CD1c-positive myeloid dendritic cell (primary cell): ENCODE data around the gene AMN1.
"Not testable (repeated sequence)": the region's sequence is repeated elsewhere in the genome, so short reads cannot be mapped to it uniquely, and the experiment has no call there.

Source experiments
- DNase-seq: peaks from one replicate; pipeline ENCODE4 v3.0.0-alpha.2; 2016; ENCODE audit errors: extremely low spot score

Gene AMN1

GRCh38 chr12:31733549-31734432 lies 5.0 kb upstream of the AMN1 start:
- not testable (repeated sequence) for DNase-seq

GRCh38 chr12:31732926-31733548 lies 4.2 kb upstream of the AMN1 start:
- peak; percentile 46 for DNase-seq

GRCh38 chr12:31731203-31731602 lies 2.4 kb upstream of the AMN1 start:
- DNase-seq, result not testable (repeated sequence)

GRCh38 chr12:31729705-31730104 lies 884 bp upstream of the AMN1 start:
- DNase-seq, result no peak

GRCh38 chr12:31728289-31728916 lies 418 bp downstream of the AMN1 start:
- DNase-seq, result no peak

- DNase-seq, result peak; percentile 55
These were observed 1.6 kb downstream of the AMN1 start for GRCh38 chr12:31727192-31727591.

GRCh38 chr12:31726575-31726974 lies 2.2 kb downstream of the AMN1 start:
- no peak for DNase-seq

- DNase-seq, result peak; percentile 36
These were observed 4.3 kb downstream of the AMN1 start for GRCh38 chr12:31724557-31724956.

GRCh38 chr12:31722580-31722979 lies 6.2 kb downstream of the AMN1 start:
- DNase-seq, result no peak

GRCh38 chr12:31718542-31719198 lies 10.2 kb downstream of the AMN1 start:
- not testable (repeated sequence) for DNase-seq

GRCh38 chr12:31716998-31717397 lies 11.8 kb downstream of the AMN1 start:
- not testable (repeated sequence) for DNase-seq

GRCh38 chr12:31715283-31715825 lies 13.5 kb downstream of the AMN1 start:
- peak; percentile 89 for DNase-seq

- no peak for DNase-seq
These were observed 14.2 kb downstream of the AMN1 start for GRCh38 chr12:31714406-31715271.

GRCh38 chr12:31712877-31713276 lies 15.9 kb downstream of the AMN1 start:
- DNase-seq, result no peak

GRCh38 chr12:31710021-31710818 lies 18.6 kb downstream of the AMN1 start:
- no peak for DNase-seq

- not testable (repeated sequence) for DNase-seq
These were observed 20.7 kb downstream of the AMN1 start for GRCh38 chr12:31708118-31708517.

- no peak for DNase-seq
These were observed 23.2 kb downstream of the AMN1 start for GRCh38 chr12:31705621-31706020.

- DNase-seq, result no peak
These were observed 26.8 kb downstream of the AMN1 start for GRCh38 chr12:31702047-31702446.

GRCh38 chr12:31689921-31690320 lies 38.9 kb downstream of the AMN1 start:
- DNase-seq, result not testable (repeated sequence)

GRCh38 chr12:31687101-31687527 lies 41.7 kb downstream of the AMN1 start:
- peak; percentile 82 for DNase-seq
